Large intestine (tissue), 3 donors: ENCODE data around the gene PKD1. TPM values are rescaled to one million over a fixed set of nuclear protein-coding genes. Genes with fewer than 3 reads are reported as not detected.

Source experiments
- DNase-seq, 2 donors: peaks; one replicate each; pipeline versions ENCODE4 v3.0.0 to v3.0.0-alpha.2; 2013
- H3K27ac ChIP-seq: one replicate; pipeline ENCODE4 v1.5.1; 2013; ENCODE audit warnings: low read length
- H3K27me3 ChIP-seq: 2 replicates; pipeline ENCODE4 v1.6.1; 2013; ENCODE audit warnings: low read length; ENCODE audit not compliant: control insufficient read depth, insufficient read depth
- H3K36me3 ChIP-seq: 2 replicates; pipeline ENCODE4 v1.6.1; 2013; ENCODE audit warnings: low read length; ENCODE audit not compliant: control insufficient read depth, insufficient read depth
- H3K4me1 ChIP-seq: one replicate; pipeline ENCODE4 v1.6.1; 2013; ENCODE audit warnings: low read length; ENCODE audit not compliant: control insufficient read depth, insufficient read depth
- H3K4me3 ChIP-seq: one replicate; pipeline ENCODE4 v1.5.1; 2013; ENCODE audit warnings: low read length
- H3K9me3 ChIP-seq: one replicate; pipeline ENCODE4 v1.6.1; 2013; ENCODE audit warnings: mild to moderate bottlenecking, low read depth, low read length, moderate library complexity; ENCODE audit not compliant: control insufficient read depth
- WGBS: methylation state at CpG from one replicate; pipeline ENCODE4 v1.1.5; 2013; ENCODE audit warnings: low lambda C conversion rate; ENCODE audit not compliant: insufficient coverage; 5-methylcytosine and 5-hydroxymethylcytosine counted together
- polyA plus RNA-seq: library from polyadenylated mRNA; unstranded; fragments of 120-200 nt; gene quantifications from one replicate; pipeline ENCODE4 v1.2.1, GENCODE V29; 2013

Gene PKD1
- polyA plus RNA-seq, 1 donor, result 58.4 TPM

DNA sequence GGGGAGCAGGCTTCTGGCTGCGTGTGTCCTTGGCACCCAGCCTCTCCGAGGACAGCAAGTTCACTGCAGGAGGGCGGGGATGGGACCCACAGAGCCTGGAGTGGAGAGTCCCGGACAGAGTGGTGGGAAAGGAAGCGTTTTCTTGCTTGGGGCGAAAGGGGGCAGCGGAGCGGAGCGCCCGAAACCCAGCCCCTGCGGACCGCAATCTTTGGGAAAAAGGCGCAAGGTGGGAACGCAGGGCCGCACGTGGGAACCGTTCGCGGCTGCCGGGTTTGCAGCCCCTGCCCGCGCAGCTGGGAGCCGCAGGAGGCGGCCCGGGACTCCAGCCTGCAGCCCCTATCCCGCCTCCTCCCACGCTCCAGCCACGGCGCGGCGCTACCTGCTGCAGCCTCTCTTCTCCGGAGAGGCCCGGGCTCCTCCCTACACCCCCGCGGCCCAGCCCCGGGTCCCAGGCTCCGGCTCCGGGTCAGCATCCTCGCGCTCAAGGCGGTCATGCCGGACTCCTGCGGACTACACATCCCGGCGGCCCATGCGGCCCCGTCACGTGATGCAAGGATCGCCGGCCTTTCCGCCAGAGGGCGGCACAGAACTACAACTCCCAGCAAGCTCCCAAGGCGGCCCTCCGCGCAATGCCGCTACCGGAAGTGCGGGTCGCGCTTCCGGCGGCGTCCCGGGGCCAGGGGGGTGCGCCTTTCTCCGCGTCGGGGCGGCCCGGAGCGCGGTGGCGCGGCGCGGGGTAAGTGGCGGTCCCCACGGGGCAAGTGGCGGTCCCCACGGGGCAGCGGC, 88.2 kb downstream of the PKD1 start, which contains the start of the genes NTHL1 and TSC2:
NTHL1 (minus strand) TSS at position 505 of the 786 bp plus-strand sequence; CDS start at position 494, 11 bp downstream.
TSC2 (plus strand) TSS at position 656 of the 786 bp plus-strand sequence. CDS start 631 bp downstream, outside the sequence.
- H3K4me3 ChIP-seq, result peak within 1 kb of the TSS; percentile 85
- no peaks in the 10 kb centered on the region for H3K27me3 ChIP-seq
- H3K9me3 ChIP-seq, result no peaks in the 10 kb centered on the region
- DNase-seq, result peak; percentile 96 to 97
- no CpG with 5 or more reads among the region's 81 CpGs for WGBS
- peak within 1 kb of the TSS; percentile 51 for H3K27ac ChIP-seq
- peaks cover 34% of the 10 kb centered on the region for H3K36me3 ChIP-seq
- H3K4me1 ChIP-seq, result peaks cover 8% of the 10 kb centered on the region

DNA sequence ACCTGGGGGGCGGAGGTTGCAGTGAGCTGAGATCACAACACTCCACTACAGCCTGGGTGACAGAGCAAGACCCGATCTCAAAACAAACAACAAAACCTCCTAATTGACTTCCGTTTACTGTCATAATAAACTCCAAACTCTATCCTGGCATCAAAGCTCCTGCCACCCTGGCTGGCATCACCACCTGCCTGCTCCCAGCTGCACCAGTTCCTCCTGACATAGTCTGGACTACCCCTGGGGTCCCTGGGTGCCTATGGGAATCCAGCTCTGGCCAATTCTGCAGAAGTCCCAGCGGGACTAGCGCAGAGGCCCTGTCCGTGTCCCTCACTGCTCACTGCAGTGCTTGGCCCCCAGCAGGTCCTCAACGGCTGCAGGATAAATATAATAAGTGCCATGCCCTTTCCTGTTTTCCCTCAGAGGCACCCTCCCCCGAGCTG, 88.8 kb downstream of the PKD1 start:
- Histone ChIP-seq H3K27me3 (no peaks in the 10 kb centered on the region), H3K4me3 (peak overlapping the region; percentile 75), H3K27ac (peak overlapping the region; percentile 51), H3K4me1 (peaks cover 13% of the 10 kb centered on the region), H3K36me3 (peaks cover 31% of the 10 kb centered on the region), H3K9me3 (no peaks in the 10 kb centered on the region)
- WGBS, result no CpG with 5 or more reads among the region's 8 CpGs
- no peak for DNase-seq

DNA sequence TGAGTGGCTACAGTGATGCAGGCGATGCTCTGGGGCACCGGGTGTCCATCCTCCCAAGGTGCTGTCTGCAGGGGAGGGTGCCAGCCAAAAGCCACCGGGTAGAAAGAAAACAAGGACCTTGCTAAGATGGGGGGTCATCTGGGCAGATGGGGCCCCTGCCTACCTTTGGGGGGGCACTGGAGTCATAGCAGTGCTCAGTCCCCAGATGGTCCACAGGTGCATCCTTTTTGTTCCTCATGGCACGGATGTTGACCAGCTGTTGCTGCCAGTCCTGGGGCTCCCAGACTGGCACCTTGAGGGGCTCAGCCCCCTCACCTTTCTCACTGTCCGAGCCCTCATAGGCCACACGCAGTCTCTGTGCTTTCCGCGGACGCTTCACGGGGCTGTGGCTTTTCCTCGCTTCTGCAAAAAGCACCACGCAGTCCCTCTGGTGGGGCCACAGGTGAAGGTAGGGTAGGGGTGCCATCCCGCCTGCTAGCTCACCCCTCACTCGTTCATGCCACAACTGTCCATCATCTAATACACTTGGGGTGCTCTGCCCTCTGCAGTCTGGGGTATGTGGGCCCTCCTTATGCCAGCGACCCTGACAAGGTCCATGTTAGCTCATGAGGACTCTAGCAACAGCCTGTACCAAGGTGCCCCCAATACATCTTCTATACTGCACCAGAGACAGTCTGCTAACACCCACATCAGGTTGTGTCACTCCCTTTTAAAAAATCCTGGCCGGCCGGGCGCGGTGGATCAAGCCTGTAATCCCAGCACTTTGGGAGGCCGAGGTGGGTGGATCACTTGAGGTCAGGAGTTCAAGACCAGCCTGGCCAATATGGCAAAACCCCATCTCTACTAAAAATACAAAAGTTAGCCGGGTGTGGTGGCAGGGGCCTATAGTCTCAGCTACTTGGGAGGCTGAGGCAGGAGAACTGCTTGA, 89.5 kb downstream of the PKD1 start:
- peaks cover 26% of the 10 kb centered on the region for H3K36me3 ChIP-seq
- peaks cover 15% of the 10 kb centered on the region for H3K4me1 ChIP-seq
- H3K27me3 ChIP-seq, result no peaks in the 10 kb centered on the region
- no CpG with 5 or more reads among the region's 21 CpGs for WGBS
- no peak overlapping the region for H3K4me3 ChIP-seq
- no peak for DNase-seq
- H3K9me3 ChIP-seq, result no peaks in the 10 kb centered on the region
- H3K27ac ChIP-seq, result no peak overlapping the region

DNA sequence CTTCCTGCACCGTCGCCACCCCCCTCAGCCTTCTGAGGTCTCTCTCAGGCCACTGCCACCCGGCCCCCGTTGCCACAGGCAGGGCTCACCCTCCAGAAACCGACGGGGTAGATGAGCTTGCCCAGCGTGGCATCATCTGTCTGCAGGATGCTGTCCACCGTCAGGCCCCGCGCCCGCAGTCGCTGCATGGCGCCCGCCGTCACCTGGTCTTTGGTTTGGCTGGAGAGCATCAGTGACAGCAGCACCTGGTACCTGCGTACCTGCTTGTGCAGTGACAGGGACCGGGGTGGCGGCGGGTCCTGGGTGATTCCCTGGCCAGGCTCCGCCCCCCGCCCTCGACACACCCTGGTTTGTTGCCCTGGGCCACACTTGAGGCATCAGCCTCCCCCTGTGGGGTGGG, 91.2 kb downstream of the PKD1 start:
- Histone ChIP-seq H3K4me3 (no peak overlapping the region), H3K36me3 (peaks cover 18% of the 10 kb centered on the region), H3K27ac (no peak overlapping the region), H3K4me1 (peaks cover 25% of the 10 kb centered on the region), H3K9me3 (no peaks in the 10 kb centered on the region), H3K27me3 (no peaks in the 10 kb centered on the region)
- WGBS, result no CpG with 5 or more reads among the region's 22 CpGs
- DNase-seq, result no peak

DNA sequence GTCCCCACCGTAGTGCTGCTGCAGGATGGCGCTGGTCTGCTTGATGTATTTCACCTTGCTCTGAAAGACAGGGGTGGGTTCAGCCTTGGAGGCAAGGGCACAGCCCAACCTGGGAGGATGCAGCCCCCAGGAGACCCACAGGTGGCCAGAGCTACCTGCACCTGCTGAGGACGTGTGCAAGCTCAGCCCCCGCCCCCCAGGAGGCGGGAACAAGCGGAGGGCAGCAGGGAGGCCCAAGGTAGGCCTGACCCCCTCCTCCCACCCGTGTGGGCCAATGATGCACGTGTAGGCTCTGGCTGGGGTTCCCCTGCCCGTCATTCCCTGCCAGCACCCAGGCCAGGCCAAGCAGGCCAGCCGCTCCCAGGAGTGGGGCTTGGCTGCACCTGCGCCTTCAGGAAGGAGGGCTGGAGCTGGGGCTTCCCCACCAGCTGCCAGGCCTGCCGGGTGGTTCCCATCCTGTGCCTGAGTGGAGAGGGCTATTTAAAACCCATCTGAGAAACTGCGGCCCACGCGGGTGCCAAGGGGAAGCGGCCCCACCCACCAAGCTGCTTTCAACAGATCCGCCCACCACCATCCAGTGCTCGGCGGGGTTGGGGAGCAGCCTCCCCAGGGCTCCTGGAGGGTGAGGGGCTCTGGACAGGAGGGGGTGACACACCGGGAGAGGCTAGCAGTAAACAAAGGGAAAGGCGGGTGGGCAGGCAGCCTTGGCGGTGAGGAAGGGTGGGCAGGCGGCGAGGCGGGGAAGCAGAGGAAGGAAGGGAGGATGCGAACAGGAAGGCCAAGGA, 91.8 kb downstream of the PKD1 start:
- no peak overlapping the region for H3K4me3 ChIP-seq
- no CpG with 5 or more reads among the region's 26 CpGs for WGBS
- H3K27me3 ChIP-seq, result no peaks in the 10 kb centered on the region
- H3K4me1 ChIP-seq, result peaks cover 31% of the 10 kb centered on the region
- H3K9me3 ChIP-seq, result no peaks in the 10 kb centered on the region
- peaks cover 18% of the 10 kb centered on the region for H3K36me3 ChIP-seq
- DNase-seq, result no peak
- no peak overlapping the region for H3K27ac ChIP-seq

DNA sequence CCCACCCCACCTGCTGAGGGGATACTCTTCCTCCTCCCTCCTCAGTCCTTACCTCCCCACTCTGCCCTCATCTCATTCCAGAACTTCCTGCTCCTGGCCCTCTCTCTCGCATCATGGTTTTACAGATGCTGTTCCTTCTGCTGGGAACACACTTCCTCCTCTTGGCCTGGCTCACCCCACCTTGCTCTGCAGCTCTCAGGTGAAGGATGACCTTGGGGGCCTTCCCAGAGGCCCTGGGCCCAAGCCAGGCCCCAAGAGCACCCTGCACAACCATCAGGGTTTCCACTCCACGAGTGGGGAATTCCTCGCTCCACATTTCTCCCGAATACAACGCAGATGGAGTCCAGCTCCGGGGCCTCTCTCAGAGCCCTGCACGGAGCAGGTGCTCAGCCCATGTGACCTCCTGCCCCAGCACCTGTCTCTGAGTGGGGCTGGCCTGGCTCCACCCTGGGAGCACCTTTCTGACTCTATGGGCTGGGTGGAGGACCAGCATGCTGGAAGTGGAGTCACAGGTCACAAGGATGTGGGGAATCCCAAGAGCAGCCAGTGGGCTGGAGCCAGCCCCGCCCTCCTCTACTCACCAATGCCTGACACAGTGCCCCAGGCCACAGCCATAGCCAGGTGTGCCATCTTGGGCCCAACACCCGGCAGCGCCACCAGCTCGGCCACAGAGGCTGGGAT, 92.6 kb downstream of the PKD1 start:
- no CpG with 5 or more reads among the region's 11 CpGs for WGBS

DNA sequence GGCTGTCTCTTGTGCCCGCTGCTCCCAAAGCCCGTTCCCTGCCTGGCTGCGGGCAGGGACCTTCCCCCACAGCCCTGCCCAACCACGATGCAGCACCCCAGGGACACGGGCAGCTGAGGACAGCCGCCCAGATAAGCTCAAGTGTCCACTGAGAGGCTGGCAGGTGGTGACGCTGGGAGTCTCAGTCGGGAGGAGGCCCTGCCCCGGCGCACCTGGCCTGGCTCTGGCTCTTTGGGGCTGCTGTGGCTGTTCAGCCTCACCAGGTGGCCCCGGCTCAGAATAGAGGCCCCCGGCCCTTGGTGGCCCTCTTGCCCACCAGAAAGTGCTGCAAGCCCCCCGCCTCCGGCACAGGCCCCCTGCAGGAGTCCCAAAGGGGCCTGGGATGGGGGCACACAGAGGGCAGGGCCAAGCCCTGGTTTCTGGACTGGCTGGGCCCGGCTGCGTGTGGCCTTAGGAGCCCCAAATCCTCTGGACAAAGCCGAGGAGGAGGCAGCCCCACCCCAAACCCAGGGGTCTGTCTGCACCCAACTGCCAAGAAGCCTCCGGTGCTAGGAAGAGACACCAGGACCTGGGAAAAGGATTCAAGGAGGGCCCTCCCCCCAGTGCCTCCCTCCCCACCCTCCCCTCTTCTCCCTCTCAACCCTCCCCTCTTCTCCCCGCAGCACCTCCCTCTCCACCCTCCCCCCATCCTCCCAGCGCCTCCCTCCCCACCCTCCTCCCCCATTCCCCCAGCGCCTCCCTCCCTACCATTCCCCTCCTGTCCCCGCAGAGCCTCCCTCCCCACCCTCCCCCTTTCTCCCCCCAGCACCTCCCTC, 93.3 kb downstream of the PKD1 start:
- H3K27ac ChIP-seq, result peak overlapping the region; percentile 42
- peaks cover 28% of the 10 kb centered on the region for H3K36me3 ChIP-seq
- no peak for DNase-seq
- no peak overlapping the region for H3K4me3 ChIP-seq
- H3K4me1 ChIP-seq, result peaks cover 36% of the 10 kb centered on the region
- H3K9me3 ChIP-seq, result peaks cover 6% of the 10 kb centered on the region
- no peaks in the 10 kb centered on the region for H3K27me3 ChIP-seq
- WGBS, result no CpG with 5 or more reads among the region's 22 CpGs

More for the DNA sequence above, 92.6 kb downstream of the PKD1 start:
- no peak for DNase-seq
- H3K9me3 ChIP-seq, result peaks cover under 1% of the 10 kb centered on the region
- H3K36me3 ChIP-seq, result peaks cover 20% of the 10 kb centered on the region
- H3K4me1 ChIP-seq, result peaks cover 29% of the 10 kb centered on the region
- no peak overlapping the region for H3K4me3 ChIP-seq
- no peak overlapping the region for H3K27ac ChIP-seq
- H3K27me3 ChIP-seq, result no peaks in the 10 kb centered on the region

DNA sequence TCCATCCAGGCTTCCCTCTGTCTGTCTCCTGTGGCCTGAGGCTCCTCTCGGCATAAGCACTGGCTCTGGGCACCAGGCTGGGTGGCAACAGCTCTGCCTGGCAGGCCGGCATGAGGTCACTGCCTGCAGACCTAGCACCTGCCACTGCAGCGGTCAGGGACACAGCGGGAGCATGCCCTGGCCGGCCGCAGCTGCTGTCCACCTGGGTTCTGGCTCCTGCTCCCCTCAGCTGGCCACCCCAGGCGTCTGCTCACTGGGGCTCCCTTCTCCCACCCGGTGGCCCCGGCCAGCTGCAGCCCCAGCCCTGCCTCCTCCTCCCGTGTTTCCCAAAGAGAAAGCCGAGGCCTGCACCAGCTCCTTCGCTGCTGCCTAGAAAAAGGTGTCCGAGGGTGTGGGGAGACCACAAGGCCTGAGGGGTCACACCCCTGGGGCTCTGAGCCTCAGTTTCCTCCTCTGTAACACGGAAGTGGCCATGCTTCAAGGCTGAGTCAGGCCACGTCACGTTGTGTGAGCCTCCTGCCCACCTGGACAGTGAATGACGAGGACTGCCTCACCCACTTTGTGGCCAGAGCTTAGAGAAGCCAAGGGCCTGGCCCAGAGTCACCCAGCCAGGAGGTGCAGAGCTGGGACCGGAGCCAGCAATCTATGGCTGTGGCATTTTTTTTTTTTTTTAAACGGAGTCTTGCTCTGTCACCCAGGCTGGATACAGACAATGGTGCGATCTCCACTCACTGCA, 94.7 kb downstream of the PKD1 start:
- H3K27me3 ChIP-seq, result no peaks in the 10 kb centered on the region
- no peak for DNase-seq
- H3K4me1 ChIP-seq, result peaks cover 42% of the 10 kb centered on the region
- no peak overlapping the region for H3K4me3 ChIP-seq
- WGBS, result no CpG with 5 or more reads among the region's 20 CpGs
- H3K36me3 ChIP-seq, result peaks cover 39% of the 10 kb centered on the region
- H3K9me3 ChIP-seq, result peaks cover 6% of the 10 kb centered on the region
- no peak overlapping the region for H3K27ac ChIP-seq
